ENCODE measurements around the gene CCDC81. TPM values are rescaled to one million over a fixed set of nuclear protein-coding genes. Genes with fewer than 3 reads are reported as not detected.
A peak's percentile ranks its signal among the peaks of the same experiment; 100 is the strongest.

Gene CCDC81
- polyA plus RNA-seq, 2 of the 4 experiments (the other 2 are of a cell fraction), result 0.30 to 0.71 TPM

GRCh38 chr11:86459682-86460460, 85.2 kb downstream of the CCDC81 start (continued):
- TF ChIP-seq CHD4 (IDR thresholded peaks at IDR 0.05; ENCODE audit: borderline replicate concordance), result no peak
- TF ChIP-seq ELK1 (IDR thresholded peaks at IDR 0.05; ENCODE audit: low read depth, low read length), result no peak
- peak; percentile 76 for TF ChIP-seq MAX (IDR thresholded peaks at IDR 0.05)
- TF ChIP-seq EHF (CRISPR knock-in tag; IDR thresholded peaks at IDR 0.05), result no peak
- TF ChIP-seq ZNF302 (CRISPR knock-in tag; IDR thresholded peaks at IDR 0.05), result no peak
- 0 out of 4 replicates have a peak, but pooled peaks of 1 of the 2 experiments have one; percentile 20 for TF ChIP-seq CEBPB (IDR thresholded peaks at IDR 0.05)
- TF ChIP-seq RNF2 (IDR thresholded peaks at IDR 0.05; ENCODE audit: borderline replicate concordance, low read depth), result no peak
- peak; percentile 50; the same call in 1 of the 2 replicates for TF ChIP-seq E2F6 (IDR thresholded peaks at IDR 0.05; ENCODE audit: borderline replicate concordance, low read depth)
- TF ChIP-seq GATA3 (IDR thresholded peaks at IDR 0.05; ENCODE audit: borderline replicate concordance), result peak; percentile 77; the same call in 1 of the 2 replicates
- no peak for TF ChIP-seq PHF8 (IDR thresholded peaks at IDR 0.05; ENCODE audit: borderline replicate concordance, low read depth)
- TF ChIP-seq JUNB (IDR thresholded peaks at IDR 0.05), result peak; percentile 74
- TF ChIP-seq HES2 (IDR thresholded peaks at IDR 0.05), result no peak
- TF ChIP-seq FOSL2 (IDR thresholded peaks at IDR 0.05), result peak; percentile 56; the same call in 1 of the 2 replicates
- peak; percentile 75 for TF ChIP-seq FOSL2 (CRISPR knock-in tag; IDR thresholded peaks at IDR 0.05)
- TF ChIP-seq KDM5A (IDR thresholded peaks at IDR 0.05), result no peak
- no peak for TF ChIP-seq TFCP2L1 (CRISPR knock-in tag; IDR thresholded peaks at IDR 0.05)
- TF ChIP-seq RARB (CRISPR knock-in tag; IDR thresholded peaks at IDR 0.05), result no peak
- TF ChIP-seq EHMT2 (IDR thresholded peaks at IDR 0.05; ENCODE audit: low read depth), result no peak
- TF ChIP-seq FOXS1 (CRISPR knock-in tag; IDR thresholded peaks at IDR 0.05), result peak; percentile 97
- TF ChIP-seq NPAS2 (CRISPR knock-in tag; IDR thresholded peaks at IDR 0.05; ENCODE audit: borderline replicate concordance), result no peak
- peak; percentile 81 for TF ChIP-seq PBX3 (IDR thresholded peaks at IDR 0.05)
- no peak for TF ChIP-seq HMGXB4 (CRISPR knock-in tag; IDR thresholded peaks at IDR 0.05; ENCODE audit: borderline replicate concordance)
- TF ChIP-seq HOXB5 (CRISPR knock-in tag; IDR thresholded peaks at IDR 0.05), result no peak
- no peak for TF ChIP-seq CBX8 (IDR thresholded peaks at IDR 0.05)
- TF ChIP-seq BCL3 (IDR thresholded peaks at IDR 0.05), result no peak
- no peak for TF ChIP-seq CHD2 (IDR thresholded peaks at IDR 0.05; ENCODE audit: low read length, partially characterized antibody)
- no peak for TF ChIP-seq CTCF (IDR thresholded peaks at IDR 0.05)
- no peak for TF ChIP-seq HOXA7 (CRISPR knock-in tag; IDR thresholded peaks at IDR 0.05)
- TF ChIP-seq POLR2AphosphoS2 (conservative IDR thresholded peaks at IDR 0.05; ENCODE audit: low read length), result no peak
- TF ChIP-seq BHLHE40 (IDR thresholded peaks at IDR 0.05; ENCODE audit: low read depth, low read length), result no peak
- TF ChIP-seq TP53 (CRISPR knock-in tag; IDR thresholded peaks at IDR 0.05), result no peak
- no peak for TF ChIP-seq HDAC2 (IDR thresholded peaks at IDR 0.05)
- no peak for TF ChIP-seq ESRRA (IDR thresholded peaks at IDR 0.05; ENCODE audit: borderline replicate concordance, low read length)
- no peak for TF ChIP-seq SREBF2 (IDR thresholded peaks at IDR 0.05)
- no peak for TF ChIP-seq NFE2L2 (conservative IDR thresholded peaks at IDR 0.05; ENCODE audit: low read length)
- TF ChIP-seq NR3C1 (IDR thresholded peaks at IDR 0.05), result no peak
